ENCODE results near the gene RFPL2.

The RFPL2 gene

DNA sequence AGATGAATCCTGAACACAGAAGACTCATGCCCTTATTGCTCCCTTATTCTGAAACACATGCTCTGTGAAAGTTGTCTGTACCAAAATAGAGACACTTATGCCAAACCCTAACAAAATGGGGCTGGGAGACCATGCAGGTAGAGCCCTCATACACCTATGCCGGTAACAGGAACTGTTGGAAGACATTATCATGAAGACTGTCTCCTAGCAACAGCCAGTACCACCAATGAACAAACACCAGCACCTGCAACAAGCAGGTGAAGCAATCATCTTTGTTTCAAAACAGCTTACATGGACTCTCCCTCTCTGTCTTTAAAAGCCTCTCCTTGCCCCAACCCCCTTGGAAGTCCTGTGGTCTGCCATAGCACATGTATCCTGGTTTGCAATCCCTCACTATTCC is 33.0 kb upstream of the RFPL2 start:
- no peak for TF ChIP-seq CTCF (IDR thresholded peaks at IDR 0.05)
- no peak for DNase-seq (ENCODE audit: low spot score)
- no peak overlapping the region for H3K4me3 ChIP-seq

GRCh38 chr22:32236970-32237369 is 32.1 kb upstream of the RFPL2 start:
- no peak for TF ChIP-seq CTCF (IDR thresholded peaks at IDR 0.05)
- H3K4me3 ChIP-seq: no peak overlapping the region
- no peak for DNase-seq (ENCODE audit: low spot score)
- H3K27ac ChIP-seq: no peak overlapping the region

More for the DNA sequence above, 33.0 kb upstream of the RFPL2 start:
- no peak overlapping the region for H3K27ac ChIP-seq

DNA sequence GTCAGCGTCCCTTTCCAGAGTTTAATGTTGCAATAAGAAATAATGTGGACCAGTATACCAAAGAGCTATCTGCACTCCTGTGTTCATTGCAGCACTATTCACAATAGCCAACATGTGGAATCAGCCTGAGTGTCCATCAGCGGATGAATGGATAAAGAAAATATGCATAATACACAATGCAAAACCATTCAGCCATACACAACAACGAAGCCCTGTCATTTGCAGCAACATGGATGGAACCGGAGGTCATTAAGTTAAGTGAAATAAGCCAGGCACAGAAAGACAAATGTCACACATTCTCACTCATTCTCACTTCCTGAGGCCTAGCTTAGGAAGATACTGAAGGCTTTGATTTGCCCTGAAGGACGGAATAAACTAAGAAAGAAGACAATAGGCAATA is 28.2 kb upstream of the RFPL2 start:
- H3K27ac ChIP-seq: no peak overlapping the region
- no peak for TF ChIP-seq CTCF (IDR thresholded peaks at IDR 0.05)
- no peak overlapping the region for H3K4me3 ChIP-seq
- DNase-seq (ENCODE audit: low spot score): no peak

DNA sequence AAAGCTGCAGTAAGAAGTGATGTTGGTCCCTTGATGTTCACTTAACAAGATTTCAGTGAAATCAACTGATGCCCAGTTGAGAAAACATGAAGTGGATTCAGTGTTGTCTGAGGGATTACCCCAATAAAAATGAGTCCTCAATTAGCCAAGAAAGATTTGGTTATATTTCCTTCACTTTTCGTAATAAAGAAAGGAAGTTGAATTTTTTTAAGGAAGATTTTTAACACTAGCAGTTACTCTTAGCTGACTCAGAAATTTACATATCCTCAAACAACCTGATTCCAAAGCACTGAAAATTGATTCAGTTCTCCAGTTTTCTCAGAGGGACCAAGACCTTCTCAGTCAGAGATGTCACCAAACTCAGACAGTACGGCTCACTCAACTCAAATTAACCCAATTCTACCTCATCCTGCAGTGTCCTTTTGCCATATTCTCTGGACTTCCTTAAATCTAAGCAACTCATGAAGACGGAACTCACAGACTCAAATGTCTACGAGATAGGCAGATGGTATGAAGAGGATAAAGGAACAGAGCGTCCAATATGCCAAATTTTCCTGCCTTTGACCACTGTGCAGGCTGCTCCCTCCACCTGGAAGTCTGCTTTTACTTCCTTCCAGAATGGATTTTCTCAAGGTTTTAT is 27.4 kb upstream of the RFPL2 start:
- DNase-seq (ENCODE audit: low spot score): no peak
- H3K4me3 ChIP-seq: no peak overlapping the region
- TF ChIP-seq CTCF (IDR thresholded peaks at IDR 0.05): no peak
- no peak overlapping the region for H3K27ac ChIP-seq

- Histone ChIP-seq H3K27ac (no peak overlapping the region), H3K4me3 (no peak overlapping the region)
- no peak for TF ChIP-seq CTCF (IDR thresholded peaks at IDR 0.05)
- no peak for DNase-seq (ENCODE audit: low spot score)
These were observed 21.6 kb upstream of the RFPL2 start for GRCh38 chr22:32226326-32227104.

GRCh38 chr22:32222991-32223390 is 18.1 kb upstream of the RFPL2 start:
- DNase-seq (ENCODE audit: low spot score): no peak
- Histone ChIP-seq H3K4me3 (no peak overlapping the region), H3K27ac (no peak overlapping the region)
- TF ChIP-seq CTCF (IDR thresholded peaks at IDR 0.05): no peak

GRCh38 chr22:32219026-32219425 is 14.2 kb upstream of the RFPL2 start:
- Histone ChIP-seq H3K27ac (no peak overlapping the region), H3K4me3 (no peak overlapping the region)
- no peak for DNase-seq (ENCODE audit: low spot score)
- TF ChIP-seq CTCF (IDR thresholded peaks at IDR 0.05): no peak

All from coronary artery (tissue), 2 donors.